ENCODE data around the gene AMER2.

The AMER2 gene

DNA sequence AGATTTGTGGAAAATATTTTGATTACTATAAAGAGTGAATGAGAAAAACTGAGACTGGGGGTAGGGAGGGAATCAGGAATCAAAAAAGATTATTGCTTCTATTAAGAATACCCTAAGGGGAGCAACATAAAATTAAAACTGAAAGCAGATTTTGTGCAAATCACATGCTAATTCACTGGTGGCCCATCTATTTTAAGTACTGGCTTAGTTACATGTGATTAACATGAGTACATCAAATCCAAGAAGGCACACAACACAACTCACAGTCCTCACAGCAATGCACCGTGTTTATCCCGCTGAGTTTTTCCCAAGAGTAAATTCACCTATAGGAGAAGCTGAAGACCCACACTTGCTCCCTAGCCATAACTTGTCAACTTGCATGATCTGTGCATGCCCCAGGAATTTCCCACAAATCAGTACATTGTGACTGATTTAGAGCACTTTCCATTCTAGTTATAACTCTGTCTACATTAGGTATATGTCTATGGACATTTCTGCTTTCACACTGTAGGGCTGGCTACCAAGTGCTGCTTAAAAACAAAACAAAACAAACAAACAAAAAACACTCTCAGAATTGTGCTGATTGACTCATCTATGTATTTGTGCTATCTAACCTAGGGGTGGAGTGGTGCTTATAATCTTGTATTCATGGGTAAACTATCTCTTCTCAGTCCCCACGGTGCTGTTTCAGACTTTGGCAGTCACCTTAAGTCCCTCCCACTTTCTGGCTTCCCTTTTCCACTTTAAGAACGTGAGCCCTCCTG, 24.3 kb downstream of the AMER2 start:
- TF ChIP-seq, protein P1, sequence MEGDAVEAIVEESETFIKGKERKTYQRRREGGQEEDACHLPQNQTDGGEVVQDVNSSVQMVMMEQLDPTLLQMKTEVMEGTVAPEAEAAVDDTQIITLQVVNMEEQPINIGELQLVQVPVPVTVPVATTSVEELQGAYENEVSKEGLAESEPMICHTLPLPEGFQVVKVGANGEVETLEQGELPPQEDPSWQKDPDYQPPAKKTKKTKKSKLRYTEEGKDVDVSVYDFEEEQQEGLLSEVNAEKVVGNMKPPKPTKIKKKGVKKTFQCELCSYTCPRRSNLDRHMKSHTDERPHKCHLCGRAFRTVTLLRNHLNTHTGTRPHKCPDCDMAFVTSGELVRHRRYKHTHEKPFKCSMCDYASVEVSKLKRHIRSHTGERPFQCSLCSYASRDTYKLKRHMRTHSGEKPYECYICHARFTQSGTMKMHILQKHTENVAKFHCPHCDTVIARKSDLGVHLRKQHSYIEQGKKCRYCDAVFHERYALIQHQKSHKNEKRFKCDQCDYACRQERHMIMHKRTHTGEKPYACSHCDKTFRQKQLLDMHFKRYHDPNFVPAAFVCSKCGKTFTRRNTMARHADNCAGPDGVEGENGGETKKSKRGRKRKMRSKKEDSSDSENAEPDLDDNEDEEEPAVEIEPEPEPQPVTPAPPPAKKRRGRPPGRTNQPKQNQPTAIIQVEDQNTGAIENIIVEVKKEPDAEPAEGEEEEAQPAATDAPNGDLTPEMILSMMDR (IDR thresholded peaks at IDR 0.05; ENCODE audit: low read length, missing control alignments) = no peak
- H3K4me3 ChIP-seq (replicated peaks; ENCODE audit: low read depth, low read length) = no peak overlapping the region
- no peak for DNase-seq (ENCODE audit: low read depth)

DNA sequence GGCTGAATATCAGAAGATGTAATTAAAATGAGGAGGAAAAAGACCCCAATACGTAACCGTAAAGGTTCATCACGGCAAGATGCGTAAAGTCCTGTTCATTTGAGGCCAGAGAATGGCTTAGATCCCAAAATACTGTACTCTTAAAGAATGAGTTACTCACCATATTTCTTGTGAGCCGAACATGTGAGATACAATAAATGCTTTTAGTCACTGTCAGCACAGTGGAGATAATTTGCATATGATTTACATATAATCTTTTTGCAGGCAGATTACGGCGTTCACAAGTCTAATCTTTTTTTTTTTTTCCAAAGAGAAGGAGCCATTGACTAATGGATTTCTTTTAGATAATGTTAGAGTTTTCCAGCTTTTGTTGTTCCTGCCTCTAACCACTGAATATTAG, 28.4 kb downstream of the AMER2 start:
- TF ChIP-seq, protein P1 (IDR thresholded peaks at IDR 0.05; ENCODE audit: low read length, missing control alignments) = no peak
- DNase-seq (ENCODE audit: low read depth) = no peak
- no peak overlapping the region for H3K4me3 ChIP-seq (replicated peaks; ENCODE audit: low read depth, low read length)

DNA sequence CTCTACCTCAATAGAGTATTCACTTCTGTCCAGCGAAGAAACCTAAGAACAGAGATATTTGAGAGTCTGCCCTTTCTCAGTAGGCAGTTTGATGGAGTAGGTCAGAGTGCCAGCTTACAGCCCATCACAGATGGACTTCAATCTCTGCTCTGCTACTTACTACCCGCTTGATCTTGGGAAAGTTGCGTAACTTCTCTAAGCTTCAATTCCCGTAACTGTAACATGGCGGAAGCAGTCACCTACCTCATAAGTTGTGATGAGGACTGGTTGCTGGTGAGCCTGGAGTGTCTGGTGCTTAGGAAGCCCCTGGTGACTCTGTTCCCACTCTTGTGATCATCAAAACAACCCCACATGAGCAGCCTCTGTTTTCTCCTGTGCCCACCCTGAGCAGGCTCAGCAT, 31.0 kb downstream of the AMER2 start:
- TF ChIP-seq, protein P1 (IDR thresholded peaks at IDR 0.05; ENCODE audit: low read length, missing control alignments) = no peak
- DNase-seq (ENCODE audit: low read depth) = no peak
- H3K4me3 ChIP-seq (replicated peaks; ENCODE audit: low read depth, low read length) = no peak overlapping the region

DNA sequence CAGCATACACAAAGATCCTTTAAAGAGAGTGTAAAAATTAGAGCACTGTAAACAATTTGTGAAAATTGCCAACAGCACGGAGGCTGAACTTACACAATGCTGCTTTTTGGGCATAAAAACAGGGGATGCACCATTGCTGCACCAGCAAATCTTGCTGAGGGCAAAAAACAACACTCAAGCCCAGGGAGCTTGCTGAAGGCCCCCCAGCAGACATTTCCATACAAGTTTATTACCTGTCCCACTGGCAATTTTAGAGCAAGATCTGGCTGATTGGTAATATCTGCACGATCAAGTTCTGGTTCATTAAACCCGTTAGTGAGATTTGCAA, 34.3 kb downstream of the AMER2 start:
- DNase-seq (ENCODE audit: low read depth) = no peak

DNA sequence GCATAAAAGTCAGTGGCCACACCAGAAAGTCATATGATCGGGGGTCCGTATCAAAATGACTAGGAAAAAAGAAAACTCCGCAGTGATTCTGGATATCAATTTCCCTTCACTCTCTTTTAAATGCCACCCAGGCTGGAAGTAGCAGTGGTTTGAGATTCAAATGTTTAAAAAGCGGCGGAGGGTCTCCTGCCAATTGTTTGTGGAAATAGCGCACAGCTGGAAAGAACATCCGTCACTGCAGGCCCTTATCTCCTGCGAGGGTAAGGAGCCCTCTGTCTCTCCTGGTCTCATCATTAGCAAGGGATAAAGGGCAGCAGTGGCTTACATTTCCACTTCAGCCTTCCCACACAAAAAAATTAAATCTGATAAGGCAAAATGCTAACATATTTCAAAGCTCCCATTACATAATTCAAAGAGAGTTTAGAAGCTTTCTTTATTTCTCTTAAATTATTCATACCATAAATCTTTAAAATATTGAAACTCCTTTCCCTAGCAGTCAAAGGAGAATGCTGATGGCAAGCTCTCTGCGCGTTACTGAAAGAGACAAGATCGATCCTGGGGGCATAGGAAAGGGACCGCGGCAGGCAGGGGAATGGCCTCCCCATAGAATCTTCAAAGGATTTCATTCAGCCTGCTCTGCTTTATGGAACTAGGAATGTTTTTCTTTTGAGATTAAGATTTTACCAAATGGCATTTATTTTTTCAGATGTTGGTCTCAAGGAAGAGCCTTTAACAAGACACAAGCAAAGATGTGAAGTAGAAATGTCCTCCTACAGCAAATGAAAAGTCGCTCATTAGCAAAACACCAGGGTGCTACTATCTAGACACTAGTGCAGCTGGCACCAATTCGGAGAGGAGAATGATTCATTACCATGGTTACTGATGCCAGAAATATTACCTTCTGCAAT, 35.0 kb downstream of the AMER2 start:
- TF ChIP-seq, protein P1 (IDR thresholded peaks at IDR 0.05; ENCODE audit: low read length, missing control alignments) = no peak
- no peak overlapping the region for H3K4me3 ChIP-seq (replicated peaks; ENCODE audit: low read depth, low read length)
- no peak for DNase-seq (ENCODE audit: low read depth)

More for the DNA sequence above, 34.3 kb downstream of the AMER2 start:
- H3K4me3 ChIP-seq (replicated peaks; ENCODE audit: low read depth, low read length) = no peak overlapping the region
- TF ChIP-seq, protein P1 (IDR thresholded peaks at IDR 0.05; ENCODE audit: low read length, missing control alignments) = no peak

DNA sequence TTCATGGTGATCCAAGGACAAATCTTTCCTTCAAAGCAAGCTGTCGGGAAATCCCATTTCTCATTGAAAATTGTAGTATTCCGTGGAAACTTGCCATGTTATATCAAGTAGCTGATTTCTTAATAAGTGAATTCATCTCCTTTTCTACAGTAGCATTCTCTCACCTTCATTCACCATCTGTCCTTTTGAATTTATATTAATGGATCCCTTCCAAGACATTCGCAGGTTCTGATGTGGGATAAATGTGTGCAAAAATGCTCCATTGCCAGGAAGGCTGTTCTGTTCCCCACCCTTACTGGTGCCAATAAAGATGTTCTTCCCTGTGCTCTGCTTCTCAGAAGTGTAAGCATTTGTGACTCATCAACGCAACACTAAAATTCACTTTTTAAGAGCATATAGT, 36.2 kb downstream of the AMER2 start:
- H3K4me3 ChIP-seq (replicated peaks; ENCODE audit: low read depth, low read length) = no peak overlapping the region
- TF ChIP-seq, protein P1 (IDR thresholded peaks at IDR 0.05; ENCODE audit: low read length, missing control alignments) = no peak
- DNase-seq (ENCODE audit: low read depth) = no peak

Measured in fibroblast of pulmonary artery (primary cell).